Ramos (cell line): ENCODE results near the gene PCK1.

Source experiments
- in situ Hi-C: fragments of 300-500 bp; cut with MboI; formaldehyde crosslinking; loops from one replicate; pipeline ENCODE4 v1.14.3; 2022; ENCODE audit warnings: low sequenced_read_pairs; ENCODE audit not compliant: unreplicated experiment

Gene PCK1

DNA sequence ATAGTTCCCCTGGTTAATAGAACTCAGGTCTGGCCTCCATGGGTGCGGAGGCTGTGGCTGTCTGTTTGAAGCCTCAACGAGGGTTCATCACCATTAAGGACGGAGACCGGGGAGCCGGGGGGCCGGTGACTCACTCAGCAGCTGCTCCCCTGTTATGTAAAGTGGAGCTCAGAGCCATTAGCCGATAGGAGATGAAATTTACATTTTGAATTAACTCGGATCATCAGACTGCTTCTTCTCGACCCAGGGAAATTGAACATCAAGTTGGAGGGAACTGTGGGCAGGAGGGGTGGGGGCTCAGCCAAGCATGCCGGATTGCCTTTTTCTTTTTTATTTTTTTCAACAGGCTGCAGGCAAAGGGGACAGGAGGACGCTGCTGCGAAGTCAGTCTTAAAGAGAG, 12.3 kb downstream of the PCK1 start:
- in situ Hi-C loops: no loop called here

DNA sequence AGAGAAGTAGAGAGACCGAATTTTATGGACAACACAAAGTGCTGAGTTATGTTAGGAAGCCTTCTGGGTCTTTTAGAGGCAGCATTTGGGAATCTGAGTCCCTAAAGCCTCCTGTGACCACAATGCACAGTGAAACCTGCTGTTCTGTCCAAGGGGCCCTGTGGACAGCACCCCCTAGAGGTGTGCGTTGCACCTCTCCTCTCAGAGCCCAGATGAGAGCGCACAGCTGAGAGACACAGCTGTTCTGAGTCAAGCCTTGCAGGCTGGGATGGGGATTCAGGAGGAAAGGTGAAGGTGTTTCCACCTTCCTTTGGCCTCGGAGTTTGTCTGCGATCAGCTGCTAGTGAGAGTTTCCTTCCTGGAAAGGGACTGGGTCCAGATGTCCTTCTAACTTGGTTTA, 13.0 kb downstream of the PCK1 start:
- in situ Hi-C loops: no loop called here

DNA sequence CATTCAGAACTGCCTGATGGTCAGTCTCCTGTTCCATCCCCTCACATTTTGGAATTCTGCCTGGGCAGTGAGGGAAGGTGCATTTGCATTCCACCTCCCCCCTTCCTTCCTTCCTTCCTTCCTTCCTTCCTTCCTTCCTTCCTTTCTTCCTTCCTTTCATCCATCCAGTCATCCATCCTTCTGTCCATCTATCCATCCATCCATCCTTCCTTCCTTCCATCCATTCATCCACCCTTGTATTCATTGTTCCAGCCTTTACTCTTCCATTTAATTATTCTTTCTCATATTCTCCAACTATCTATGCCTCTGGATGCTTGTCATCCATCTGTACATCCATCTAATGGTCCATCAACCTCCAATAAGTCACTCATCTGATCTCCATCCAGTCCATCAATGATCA, 14.0 kb downstream of the PCK1 start:
- in situ Hi-C loops: no loop called here

DNA sequence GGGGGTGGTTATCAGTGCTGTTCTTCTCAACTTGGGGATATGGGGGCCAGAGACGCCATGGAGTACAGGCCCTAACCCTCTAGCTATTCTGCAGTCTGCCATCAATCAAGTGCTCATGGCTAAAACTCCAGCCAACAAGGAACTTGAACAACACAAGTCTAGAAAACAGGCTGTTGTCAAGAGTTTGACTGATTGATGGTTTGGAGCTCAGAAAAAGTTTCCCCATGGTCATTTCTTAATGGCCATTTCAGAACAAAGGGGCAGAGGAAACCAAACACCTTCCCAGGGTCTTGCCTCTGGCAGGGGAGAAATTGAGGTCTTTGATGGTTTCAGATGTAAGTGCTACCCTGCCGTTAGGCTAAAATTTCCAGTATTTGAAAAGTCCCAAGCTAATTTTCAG, 15.1 kb downstream of the PCK1 start:
- in situ Hi-C loops: no loop called here

DNA sequence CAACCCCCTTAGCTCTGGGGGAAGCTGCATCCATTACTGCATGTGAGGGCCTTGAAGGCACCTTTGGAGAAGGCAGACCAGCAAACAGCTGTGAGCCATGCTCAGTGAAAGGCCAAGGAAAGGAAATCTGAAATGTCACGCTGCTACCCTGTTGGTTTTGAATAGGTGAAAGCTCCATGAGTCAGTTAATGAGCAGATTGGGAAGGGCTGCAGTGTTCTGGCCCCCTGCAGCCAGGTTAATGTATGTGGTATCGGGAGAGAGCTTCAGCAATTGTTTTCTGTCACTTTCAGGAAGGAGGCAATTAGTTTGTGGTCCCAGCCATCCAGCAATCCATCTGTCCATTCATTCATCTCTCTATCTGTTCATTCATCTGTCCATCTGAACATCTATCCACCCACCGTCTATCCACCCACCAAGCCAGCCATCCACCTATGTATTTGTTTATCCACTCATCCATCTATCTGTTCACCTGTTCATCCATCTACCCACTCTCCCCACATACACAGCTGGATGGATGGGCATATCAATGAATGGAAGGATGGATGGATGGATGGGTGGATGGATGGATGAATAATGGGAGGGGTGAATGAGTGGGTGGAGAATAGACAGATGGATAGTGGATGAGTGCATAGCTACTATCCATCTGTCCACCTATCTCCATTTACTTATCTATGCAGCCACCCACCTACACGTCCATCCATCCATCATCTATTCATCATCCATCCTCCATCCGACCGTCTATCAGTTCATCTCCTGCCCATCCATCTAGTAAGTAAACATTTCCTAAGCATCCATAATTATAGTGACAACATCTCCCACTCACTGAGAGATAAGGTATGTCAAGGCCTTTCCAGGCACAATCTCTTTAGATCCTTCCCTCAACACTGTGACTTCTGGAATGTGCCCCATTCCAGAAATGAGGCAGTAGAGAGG, 16.0 kb downstream of the PCK1 start:
- in situ Hi-C loops: no loop called here

DNA sequence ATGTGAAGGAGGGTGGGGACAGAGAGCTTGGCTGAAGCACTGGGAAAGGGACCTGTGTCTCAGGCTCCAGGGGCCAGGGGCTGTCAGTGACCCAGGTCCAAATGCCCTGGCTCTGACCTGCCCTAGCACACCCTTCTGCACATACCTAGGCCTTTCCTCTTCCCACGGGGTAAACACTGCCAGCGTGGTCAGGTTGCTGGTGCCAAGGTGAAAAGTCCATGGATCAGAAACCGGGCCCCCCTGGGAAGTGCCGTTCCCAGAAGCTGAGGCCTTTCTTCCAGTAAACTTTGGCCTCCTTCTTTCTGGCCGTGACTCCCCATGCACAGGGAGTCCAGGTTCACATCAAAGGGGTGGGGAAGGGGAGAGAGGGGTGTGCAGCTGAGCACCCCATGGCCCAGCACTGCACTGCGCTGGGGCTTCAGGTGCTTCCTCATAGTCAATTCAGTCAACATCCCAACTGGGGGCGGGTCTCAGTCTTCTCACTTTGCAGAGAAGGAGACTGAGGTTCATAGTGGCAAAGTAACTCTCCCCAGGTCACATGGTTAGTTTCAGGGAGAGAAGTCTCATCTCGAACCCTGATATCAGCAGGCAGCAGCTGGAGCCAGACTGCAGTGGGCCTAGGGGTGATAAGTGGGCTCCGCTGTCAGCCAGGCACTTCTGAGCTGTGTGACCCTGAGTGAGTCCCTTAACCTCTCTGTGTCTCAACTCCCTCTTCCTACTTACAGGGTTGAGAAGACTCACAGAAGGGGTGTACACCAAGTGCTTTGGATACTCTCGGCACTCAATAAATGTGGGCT, 17.0 kb downstream of the PCK1 start:
- in situ Hi-C loops: no loop called here

DNA sequence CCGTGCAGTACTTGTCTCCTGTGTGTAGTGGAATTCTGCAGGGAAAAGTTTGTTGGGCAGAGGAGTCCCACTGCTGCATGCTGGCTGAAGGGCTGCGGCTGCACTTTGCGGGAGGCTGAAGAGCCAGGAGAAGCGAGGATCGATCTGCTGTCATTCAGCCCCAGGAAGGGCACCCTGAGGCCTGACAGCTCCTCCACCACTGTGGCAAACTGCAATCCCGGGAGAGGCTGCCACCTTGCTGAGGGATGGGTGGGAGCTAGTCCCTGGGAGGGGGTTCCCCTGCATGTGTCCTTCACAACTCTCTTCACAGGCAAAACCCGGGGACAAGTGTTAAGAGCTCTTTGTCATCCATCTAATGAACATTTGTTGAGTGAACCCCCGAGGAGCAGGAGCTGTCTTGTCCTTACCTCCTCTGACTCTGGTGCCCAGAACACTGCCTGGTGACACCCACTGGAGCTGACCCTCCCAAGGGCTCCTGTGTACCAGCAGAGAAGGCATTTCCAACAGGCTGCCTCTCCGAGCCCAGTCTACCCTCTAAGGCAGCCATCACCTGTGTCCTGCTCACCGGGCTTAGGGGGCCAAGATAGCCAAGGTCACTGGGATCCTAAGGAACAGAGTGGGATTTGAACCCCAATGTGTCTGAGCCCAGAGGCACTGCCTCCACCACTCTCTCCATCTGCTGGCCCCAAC, 17.7 kb downstream of the PCK1 start:
- in situ Hi-C loops: no loop called here

DNA sequence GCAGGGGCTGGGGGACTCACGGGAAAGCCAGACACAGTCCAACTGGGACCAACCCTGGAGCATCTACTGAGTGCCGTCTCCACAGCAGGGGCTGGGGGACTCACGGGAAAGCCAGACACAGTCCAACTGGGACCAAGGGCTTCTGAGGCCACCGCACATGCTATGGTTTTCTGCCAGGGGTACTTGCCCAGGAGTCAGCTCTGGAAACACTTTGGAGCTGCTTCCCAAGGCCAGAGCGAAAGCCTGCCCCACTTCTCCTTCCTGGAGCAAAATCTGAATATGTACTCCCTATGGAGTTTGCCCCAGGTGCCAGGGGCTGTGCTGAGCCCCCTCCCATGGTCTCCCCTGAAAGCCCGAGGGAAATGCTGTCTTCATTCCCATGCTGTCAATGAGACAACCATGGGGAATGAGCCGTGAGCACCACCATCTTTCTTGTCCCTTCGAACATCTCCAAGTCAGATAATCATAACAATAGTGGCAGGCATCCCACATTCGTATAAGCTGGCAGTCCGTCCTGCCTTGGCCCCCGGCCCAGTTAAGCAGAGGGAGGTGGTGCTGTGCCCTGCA, 18.5 kb downstream of the PCK1 start:
- in situ Hi-C loops: no loop called here

DNA sequence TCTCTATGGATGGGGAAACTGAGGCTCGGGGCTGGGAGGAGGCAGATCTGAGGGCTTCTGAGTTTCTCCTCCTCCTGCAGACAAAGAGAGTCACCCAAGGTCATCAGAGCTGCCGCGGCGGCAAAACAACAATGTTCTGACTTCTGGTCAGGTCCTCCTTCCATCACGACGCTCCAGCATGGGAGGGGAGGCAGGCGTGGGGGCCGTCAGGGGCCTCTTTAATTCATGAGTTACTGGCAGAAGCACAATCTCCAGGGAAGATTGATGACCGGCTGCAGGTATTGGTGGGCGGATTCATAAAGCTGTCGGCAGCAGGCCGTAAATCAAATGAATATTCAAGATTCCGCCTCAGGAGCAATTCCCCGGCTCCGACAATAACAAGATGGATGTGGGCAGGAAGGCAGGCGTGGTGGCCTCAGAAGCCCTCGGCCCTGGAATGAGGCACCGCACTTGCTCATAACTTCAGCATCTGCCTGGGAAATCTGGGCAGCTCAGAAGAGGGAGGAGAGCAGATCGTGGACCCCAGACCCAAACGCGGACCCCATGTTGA, 19.1 kb downstream of the PCK1 start:
- in situ Hi-C loops: no loop called here

DNA sequence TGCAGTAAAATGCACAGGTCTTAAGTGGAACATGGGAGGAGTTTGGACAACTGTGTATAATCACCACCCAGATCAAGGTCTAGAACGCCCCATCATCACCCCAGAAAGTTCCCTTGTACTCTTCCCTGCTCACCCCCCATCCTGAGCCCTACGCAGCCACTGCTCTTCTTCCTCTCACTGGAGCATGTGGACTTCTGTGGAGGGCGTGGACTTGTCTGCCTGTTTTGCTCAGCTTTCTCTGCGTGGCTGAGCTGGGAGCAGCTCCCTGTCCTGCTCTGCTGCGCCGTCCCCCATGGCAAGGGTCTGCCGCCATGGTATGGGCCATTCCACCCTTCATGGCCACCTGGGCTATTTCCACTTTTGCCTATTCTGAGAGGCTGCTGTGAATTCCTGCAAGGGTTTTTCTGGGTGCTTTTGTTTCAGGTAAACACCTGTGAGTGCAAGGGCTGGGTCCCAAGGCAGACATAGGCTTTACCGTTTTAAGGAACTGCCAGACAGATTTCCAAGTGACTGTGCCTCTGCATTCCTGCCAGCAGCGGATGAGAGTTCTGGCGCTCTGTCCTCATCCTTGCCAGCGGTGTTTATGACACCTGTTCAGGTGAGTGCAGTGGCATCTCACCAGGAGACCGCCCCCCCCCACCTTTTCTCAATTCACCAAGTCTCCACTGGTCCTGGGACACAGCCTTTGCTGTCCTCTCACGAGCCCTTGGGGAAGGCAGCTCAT, 19.7 kb downstream of the PCK1 start:
- in situ Hi-C loops: no loop called here

DNA sequence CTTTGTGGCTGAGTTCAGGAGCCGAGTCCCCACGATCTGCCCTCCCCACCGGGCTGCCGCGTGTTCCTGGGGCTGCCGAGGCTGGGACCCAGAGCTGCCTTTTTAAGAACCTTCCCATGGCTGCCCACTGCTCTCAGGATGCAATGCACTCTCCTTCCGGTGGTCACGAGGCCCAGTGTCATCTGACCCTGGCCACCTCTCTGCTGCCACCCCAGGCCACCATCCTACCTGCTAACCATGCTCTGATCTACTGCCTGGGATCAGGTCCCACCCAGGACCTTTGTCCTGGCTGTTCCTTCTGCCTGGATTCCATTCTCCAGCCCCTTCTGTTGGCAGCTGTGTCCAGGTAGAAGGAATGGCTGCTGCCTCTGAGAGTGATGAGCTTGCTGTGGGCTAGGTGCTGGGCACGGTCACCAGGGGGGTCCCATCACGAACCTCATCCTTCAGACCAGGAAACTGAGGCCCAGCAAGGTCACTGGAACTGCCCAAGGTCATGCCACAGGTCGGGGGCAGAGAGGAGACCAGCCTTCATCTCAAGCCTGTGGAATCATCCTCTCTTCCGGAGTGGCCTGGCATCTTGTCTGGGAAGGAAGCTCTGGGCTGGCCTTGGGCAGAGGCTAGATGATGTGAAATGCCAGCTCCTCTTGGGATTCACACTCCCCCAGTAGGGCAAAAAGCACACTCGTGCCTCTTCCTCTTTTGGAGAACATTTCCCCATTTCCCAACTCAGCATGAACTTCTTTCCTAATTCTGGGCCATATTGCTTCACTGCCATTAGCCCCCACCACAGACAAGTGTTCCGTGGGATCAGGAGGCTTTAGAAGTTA, 20.5 kb downstream of the PCK1 start:
- in situ Hi-C loops: no loop called here

DNA sequence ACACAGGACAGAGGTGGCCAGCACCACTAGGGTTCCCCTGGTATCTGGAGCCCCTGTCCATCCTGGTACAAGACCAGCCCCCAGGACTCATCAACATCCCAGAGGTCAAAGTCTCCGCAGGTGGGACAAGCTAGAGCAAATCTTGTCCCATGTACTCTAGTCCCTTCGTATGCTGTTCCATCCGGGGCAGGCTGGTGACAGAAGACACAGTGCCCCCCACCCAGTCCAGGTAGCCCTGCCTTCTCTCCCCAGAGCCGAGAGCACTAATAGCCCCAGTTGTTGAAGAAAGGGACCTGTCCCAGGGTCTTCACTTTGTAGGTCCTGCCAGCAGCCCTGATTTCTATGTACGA, 21.1 kb downstream of the PCK1 start:
- in situ Hi-C loops: no loop called here

DNA sequence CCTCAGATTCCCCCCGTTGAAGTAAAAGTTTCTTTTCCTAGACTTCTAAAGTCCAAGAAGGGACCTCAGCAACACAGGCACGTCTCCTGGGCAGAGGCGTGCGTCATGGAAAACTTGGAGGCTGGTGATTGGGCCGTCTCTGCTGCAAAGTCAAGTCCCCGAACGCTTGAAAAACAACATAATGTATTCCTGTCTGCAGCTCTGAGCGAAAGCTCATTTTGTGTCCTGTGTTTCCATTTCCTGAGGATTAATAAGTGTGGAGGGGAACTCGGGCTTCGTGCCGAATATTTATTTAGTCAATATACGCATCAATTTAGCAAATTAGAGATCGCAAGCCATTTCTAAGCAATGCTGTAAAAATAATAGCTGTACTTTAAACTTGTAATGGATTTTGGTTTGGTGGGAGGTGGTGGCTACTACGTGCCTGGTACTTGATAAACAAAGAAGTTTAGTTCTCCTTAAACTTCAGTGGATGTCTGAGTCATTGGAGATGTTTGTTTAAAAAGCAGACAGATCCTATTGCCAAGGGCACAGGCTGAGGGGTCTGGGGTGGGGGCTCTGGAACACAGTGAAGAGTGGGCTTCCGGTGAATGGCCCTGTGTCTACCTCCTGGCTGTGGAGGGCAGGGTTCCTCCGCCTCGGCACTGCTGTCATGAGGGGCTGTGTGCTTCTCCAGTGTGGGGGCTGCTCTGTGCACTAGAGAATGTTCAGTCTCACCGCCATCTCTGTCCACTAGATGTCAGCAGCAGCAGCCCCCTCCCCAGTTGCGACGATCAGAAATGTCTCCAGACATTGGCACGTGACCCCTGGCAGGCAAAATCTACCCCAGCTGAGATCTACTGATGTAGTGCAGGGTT, 21.8 kb downstream of the PCK1 start:
- in situ Hi-C loops: no loop called here

DNA sequence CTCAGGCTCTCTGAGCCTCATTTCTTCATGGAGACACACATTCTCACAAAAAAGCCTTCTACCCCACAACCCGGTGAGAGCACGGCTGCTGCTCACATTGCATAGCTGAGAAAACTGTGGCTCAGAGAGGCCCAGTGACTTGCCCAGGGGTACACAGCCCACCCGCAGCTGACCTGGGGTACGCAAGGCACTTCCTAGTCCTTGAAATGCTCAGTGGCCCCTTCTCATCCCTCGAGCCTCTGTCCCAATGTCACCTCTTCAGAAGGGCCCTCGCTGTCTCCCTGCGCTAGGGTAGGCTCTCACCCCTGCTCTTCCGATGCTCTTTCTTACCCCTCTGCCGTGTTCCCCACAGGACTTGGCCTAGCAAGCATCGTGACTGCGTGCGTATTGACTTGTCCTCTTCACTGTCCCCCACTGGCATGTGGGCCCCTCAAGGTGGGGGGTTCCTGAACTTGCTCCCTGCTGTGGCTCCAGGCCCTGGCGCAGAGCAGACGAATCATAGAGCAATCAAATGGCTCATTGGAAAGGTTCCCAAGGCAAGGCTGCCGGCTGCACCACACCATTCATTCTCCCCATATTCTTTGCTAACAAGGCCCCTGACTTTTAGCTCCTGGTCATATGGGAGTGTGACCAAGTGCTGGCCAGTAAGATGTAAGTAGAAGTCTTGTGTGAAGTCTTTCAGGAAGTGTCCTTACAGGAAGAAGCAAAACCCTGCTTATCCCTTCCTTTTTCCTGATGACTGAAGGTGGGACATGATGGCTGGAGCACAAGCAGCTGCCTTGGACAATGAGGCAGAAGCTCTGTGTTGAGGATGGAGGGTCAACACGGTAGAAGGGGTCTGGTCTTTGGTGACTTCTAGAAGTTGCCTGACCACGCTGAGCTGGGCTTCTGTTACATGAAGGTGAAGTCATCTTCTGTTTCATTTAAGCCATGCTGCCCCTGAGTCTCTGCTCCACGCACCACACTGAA, 22.7 kb downstream of the PCK1 start:
- in situ Hi-C loops: no loop called here

DNA sequence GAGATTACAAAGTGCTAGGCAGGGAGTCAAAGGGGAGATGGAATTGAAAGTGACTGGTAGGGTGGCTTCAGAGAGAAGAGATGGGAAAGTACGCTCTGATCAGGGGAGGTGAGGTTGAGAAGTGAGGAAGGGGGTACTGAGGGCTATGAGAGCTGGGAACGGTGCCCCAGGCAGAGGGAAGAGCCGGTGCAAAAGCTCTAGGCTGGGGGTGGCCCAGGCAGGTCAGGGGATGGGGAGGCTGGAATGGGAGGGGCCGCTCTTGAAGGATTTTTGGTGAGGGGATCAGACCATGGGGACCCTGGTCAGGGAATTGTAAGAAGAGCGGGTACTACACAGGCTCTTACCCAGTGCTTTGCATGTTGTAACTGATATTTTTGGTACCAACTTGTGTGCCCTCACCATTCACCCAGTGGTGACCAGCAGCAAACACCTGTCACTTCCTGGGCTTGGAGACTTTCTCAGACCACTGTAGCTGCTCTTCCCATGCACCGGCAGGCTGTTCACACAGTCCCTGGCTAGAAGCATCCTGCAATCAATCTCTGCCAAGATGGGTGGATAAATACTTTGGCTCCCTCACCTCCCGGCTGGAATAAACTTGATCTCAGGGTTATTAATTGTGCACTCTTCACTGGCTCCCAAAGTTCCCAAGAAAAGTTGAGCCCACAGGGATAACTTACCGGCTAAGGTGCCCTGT, 24.0 kb downstream of the PCK1 start:
- in situ Hi-C loops: no loop called here

DNA sequence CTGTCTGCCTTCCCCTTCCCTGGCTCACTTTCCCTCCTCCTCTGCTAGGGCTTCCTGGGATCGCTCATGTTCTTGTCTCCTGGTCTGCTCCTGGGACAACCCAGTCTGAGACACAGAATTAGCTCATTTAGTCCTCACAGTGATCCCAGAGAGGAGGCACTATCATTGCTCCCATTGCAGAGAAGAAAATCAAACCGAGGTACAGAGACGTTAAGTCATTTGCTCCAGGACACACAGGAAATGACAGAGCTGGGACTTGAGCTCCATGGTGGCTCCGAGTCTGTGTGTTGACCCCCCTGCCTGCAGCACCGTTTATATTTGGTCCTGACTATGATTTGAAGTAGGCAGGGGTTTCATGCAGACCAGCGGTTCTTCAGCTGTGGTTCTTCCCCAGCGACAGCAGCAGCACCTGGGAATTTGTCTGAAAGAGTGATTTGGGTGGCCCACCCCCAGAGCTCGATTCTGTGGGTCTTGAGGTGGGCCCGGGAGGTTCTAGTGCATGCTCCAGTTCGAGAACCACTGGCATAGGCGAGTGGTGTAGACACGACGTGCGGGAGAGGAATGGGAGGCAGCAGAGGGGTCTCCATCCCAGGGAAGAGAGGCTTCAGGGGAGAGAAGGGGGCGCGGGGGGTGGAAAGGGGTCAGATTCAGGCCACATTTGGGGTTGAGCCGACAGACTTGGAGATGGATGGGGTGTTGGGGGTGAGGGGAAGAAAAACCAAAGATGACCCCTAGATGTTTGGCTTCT, 24.7 kb downstream of the PCK1 start:
- in situ Hi-C loops: no loop called here
